ENCODE results near the gene RPN1.

The RPN1 gene

DNA sequence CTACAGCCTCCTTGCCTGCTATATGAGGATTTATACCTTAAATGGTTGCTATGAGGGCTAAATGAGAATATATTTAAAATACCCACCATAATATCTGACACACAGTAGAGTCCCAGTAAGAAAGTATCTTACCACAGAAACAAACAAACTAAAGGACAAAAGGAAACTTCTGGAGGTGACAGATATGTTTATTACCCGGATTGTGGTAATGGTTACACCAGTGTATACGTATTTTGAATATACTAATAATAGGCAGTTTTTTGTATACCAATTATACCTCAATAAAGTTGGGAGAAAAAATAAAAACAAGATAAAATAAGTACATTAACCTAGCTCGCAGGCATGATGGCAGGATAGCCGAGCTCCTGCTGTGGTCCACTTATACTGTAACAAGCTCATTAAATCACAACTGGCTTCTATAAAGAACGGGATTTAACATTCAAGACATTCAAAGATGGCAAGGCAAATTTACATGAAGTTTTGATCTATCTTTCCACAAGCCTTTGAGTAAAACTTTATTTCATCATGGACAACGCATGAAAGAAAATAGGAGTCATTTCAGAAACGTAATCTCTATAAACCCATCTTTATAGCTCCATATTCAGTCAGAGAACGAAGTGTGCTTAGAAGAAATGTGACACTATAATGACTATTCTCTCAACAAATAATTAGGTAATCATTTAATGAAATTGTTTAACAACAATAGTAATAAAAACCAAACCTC lies 1.5 kb downstream of the RPN1 start:
- peak in 1 of 2 donors; percentile 13 for DNase-seq

DNA sequence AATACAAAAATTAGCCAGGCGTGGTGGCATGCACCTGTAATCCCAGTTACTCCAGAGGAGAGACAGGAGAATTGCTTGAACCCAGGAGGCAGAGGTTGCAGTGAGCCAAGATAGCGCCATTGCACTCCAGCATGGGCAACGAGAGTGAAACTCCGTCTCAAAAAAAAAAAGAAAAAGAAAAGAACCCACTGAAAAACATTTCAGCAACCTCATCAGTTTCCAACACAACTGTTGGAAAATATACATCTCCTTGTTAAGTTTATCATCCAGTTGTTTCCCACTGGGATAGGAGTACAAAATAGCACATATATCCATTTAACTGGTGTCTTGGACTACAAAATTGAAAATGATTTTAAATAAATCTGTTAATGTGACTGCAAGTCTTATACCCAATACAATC lies 2.2 kb downstream of the RPN1 start:
- DNase-seq, result no peak

DNA sequence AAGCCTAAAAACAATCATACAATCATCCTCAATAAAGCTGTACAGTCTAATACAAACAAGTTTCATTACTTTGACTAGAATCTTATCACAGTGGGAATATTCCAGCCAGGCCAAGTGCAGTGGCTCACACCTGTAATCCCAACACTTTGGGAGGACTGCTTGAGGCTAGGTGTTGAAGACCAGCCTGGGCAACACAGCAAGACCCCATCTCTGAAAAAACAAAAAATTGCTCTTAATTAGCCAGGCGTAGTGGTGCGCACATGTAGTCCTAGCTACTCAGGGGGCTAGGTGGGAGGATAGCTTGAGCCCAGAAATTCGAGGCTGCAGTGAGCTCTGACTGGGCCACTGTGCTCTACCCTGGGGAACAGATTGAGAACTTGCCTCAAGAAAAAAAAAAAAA lies 3.3 kb downstream of the RPN1 start:
- no peak for DNase-seq

DNA sequence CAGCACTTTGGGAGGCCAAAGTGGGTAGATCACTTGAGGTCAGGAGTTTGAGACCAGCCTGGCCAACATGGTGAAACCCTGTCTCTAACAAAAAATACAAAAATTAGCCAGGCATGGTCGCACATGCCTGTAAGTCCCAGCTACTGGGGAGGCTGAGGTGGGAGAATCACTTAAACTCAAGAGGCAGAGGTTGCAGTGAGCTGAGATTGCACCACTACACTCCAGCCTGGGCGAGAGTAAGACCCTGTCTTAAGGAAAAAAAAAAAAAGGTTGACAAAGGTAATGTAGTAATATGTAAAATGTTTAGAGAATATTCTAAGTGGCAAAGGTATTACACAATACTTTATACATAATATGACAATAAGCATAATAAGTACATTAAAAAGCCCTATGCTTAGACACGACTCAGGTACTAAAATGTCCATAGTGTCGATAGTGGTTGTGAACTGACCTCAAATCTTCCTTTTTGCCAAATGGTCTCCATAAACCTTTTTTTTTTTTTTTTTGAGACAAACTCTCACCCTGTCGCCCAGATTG lies 16.5 kb downstream of the RPN1 start:
- no peak for DNase-seq

DNA sequence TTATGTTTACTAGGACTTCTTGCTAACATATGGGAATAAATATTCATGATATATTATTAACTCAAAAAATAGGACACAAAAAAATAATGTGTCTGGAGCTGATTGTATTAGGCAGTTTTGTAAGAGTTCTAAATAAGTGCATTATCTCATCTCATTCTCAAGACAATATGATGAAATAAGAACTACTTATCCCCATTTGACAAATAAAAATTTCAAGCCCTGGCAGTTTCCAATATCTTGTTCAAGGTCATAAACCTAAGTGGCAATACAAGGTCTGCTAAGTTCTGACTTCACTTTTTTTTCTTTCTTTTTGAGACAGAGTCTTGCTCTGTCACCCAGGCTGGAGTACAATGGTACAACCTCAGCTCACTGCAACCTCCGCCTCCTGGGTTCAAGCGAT lies 18.3 kb downstream of the RPN1 start:
- DNase-seq, result no peak

DNA sequence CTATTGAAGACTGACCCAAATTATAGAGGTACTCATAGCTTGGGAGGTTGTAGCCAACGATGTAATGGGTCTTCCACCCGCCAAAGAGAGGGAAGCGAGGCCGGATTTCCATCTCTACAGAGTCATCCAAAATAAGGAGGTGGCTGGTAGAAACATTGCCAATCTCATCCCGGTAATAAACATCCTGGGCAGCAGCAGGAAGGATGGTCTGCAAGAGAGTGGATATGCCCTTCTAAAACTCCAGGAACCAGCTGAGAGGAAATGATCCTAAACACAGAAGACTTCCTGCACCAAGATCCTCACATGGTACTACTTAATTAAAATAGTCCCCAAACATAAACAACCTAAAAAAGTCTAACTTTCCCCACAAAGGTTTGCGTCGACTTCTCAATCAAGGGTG lies 20.7 kb downstream of the RPN1 start:
- DNase-seq, result no peak

DNA sequence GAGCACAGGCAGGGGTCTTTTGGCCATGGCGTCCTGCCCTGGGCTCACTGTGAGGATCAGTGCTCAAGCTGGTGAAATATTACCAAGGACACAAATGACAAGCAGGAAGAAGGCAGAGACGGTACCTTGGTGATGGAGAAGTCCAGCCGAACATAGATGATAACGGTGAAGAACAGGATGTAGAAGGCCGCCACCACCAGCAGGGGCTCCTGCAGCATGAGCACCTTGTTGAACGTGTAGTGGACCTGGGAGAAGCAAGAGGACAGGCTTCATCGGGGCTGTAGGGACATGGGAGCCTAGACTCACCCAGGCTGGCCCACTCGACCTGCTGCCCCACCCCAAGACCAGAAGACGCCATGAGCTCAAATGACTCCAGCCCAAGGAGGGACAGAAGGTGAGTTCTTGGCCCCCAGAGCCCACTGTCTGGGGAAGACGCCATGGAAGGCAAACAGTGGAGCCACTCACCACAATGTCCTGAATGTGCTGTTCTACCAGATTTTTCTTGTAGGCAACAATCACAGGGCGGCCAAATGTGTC lies 25.1 kb downstream of the RPN1 start:
- no peak for DNase-seq

DNA sequence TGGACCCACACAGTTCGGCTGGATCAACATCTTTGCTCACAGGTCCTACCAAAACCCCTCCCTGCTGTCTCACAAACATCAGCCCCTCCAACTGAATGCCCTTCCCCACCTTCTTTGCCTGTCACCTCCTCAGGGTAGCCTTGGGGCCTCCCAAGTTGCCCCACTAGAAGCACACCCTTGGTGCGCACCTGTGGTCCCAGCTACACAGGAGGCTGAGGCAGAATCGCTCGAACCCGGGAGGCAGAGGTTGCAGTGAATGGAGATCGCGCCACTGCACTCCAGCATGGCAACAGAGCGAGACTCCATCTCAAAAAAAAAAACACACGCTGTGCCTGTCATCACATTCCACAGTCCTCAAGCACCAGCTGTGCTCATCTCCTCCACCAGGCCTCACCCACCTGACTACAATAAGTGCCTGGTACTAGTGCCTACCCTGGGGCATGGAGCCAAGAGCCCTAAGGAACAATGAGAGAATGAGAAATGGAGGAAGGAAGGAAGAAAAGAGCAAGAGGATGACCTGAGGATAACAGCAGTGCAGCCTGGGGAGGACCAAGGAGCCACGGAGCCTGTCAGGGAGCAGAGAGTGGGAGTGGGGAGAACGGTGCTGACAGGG lies 26.0 kb downstream of the RPN1 start:
- no peak for DNase-seq

DNA sequence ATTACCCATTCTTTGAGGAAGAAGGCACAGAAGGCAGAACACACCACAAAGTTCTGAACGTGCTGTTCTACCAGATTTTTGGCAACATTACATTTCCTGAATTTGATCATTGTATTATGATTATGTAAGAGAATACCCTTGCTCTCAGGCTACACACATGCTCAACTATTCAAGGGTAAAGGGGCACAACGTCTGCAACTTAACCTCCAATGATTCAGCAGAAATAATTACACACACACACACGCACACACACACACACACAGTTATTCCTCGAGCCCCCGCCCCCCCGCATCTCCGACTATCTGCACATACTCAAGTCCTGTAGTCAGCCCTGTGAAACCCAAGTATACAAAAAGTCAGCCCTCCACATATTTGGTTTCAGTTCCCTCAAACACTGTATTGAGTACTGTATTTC lies 26.8 kb downstream of the RPN1 start:
- DNase-seq, result no peak

DNA sequence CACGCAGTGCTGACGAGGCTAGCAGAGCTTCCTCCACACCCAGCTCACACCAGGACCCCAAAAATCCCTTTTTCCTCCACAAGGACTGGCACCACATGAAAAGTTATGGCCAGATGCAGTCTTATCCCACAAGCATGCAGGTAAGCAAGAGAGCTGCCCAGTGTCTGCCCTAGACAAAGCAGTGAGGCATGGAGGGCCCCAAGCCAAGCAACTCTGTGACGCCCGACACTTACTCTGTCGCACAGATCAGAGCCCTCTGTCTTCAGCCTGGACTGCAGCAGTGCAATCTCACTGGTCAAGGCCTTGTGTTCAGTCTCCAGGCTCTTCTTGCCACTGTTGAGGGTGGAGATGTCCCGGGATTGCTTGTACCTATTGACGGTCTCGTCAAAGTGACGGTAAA lies 28.7 kb downstream of the RPN1 start:
- DNase-seq, result no peak

DNA sequence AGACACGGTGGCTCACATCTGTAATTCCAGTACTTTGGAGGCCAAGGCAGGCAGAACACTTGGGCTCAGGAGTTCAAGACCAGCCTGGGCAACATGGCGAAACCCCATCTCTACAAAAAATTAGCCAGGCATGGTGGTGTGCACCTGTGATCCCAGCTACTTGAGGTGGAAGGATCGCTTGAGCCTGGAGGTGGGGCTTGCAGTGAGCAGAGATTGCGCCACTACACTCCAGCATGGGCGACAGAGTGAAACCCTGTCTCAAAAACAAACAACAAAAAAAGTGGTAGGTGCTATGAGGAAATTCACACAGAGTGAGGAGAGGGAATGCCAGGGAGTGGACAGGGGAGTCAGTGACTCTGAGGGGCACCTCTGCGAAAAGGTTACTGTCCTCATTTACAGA lies 29.4 kb downstream of the RPN1 start:
- DNase-seq, result no peak

DNA sequence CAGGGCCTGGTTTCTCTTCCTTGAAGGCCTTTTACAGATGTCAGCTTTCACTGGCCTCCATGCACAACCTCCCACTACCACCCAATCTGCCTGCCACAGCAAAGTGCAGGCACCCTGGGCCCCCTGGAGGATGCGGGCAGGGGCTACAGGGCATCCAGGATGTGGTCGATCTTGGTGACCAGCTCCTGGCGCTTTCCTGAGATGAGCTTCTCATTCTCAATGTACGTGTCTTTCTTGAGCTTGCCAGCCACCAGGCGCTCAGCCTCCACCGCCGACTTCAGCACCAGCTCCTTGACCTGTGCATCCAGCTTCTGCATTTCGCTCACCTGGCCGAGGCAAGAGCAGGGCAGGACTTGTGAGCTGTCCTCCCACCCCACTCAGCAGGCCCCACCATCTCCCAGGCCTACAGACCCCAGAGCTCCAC lies 30.3 kb downstream of the RPN1 start:
- DNase-seq, result no peak

DNA sequence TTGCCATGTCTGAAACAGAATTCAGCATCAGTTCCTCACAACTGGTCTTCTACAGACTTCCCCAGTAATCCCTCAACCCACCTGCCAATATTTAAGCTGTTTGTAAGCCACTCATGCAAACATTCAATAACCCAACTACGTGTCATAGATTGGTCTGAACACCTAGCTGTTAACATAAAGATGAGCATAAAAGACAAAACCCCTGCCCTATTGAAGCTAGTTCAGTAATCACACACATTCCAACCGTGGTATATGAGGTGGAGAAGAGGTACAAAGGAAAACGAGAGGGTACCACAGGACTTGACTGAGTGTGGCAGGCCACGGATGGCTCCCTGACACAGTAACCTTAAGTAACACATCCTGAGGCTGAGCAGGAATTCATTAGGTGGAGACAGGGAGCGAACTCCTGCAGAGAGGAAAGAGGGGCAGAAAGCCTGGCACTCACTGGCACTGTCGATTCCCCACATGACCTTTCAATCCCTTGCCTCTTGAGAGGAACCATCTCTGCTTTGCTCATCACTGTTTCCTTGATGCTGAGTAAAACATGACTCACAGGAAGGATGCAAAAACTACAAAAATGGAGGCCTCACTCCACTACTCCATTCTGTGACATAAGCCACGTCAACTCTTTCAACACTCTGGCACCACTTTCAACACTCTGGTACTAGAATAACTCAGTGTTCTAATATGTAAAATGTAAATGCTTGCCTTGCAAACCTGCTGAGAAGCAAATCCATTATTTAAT lies 31.3 kb downstream of the RPN1 start:
- DNase-seq, result peak; percentile 15 to 46

DNA sequence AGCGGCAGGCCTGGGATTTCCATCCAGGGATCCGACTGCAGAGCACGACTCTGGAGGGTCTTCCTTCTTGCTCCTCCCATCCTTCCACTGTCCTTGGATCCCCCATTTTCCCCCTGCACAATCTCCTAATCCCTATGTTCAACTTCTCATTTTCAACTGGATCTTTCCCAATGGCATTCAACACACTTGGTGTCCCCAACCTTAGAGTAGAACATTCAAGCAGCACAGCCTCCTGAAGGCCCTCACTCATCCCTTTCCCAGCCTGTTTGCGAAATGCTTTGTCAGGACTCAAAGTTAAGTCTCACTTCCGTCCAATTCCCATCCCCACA lies 32.3 kb downstream of the RPN1 start:
- DNase-seq, result no peak

DNA sequence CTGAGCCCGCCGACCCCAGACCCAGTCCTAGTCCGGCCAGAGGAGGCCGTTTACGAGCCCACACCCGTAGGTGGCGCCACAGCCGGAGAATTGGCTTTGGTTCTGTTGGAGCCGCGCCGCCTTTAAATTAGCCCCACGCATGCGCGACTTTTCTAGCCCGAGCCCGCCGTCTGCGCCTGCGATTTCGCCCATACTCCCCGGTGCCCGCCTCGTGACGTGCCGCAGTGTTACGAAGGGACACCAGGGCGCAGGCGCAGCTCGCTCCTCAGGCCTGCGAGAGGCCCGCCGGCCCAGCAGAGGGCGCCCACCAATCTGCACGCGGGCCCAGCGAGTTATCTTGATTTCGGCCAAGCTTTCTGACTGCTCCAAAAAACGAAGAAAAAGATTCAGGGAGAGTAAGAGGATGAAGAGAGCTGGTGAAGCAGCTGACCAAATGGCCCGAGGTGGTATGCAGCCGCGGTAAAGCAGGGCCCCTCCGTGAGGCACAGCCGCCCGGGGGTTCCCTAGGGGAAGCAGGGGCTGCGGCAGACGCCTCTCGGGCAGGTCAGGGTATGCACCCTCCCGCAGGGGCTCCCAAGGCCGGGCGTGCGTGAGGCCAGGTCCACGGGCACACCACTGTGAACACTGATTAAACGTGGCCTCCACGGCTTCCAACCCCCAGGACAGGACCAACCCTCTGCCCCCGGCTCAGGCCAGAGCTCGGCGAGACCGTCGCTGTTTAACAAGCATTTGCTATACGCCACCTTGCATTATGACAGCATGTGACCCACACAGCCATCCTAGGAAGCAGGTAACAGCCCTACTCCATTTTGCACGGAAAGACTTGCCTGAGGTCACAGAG lies 32.8 kb downstream of the RPN1 start:
- peak; percentile 99 for DNase-seq

DNA sequence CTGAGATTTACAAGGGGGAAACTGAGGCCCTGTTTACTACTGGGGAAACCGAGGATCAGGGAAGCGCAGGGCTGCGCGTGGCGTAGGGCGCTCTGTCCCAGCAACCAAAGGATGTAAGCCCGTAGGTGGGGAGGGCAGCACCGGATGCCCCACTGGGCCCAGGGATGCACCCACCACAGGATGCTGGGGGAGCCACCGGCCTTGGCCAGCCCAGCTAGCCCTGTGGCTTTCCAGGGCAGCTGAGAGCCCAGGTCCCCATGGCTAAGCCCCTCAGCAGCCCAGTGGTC lies 33.4 kb downstream of the RPN1 start:
- no peak for DNase-seq

DNA sequence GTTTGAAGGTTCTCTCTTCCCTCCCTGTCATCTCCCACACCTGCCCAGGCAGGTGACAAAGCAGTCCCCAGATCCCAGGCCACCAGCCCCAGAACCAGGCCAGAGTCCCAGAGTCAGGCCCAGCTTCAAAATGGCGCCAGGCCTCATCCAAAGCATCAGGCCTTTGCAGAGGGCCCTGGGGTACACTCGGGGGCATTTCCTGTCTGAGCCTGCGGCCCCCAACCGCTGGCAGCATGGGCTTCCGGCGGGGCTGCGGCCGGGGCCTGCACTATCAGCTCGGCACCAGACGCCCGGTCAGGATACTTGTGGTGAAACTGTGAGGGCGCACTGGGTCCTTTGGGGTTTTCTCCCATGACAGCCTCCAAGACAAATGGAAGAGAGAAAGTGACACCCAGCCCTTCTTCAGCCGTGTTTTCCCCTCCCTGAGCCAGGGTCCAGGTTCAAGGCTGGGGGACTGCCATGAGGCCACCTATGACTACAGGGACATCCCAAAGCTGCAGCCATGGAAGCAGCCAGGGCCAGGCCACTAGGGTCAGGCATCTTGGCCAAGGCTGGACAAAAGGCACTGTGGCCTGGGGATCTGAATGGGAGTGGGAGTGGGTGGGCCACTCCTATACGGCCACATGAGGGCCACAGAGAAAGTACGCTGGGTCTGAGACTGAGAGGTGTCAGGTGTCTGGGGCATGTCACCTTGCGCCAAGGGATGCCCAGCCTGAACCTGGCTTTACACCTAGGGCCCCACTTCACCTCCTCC lies 33.9 kb downstream of the RPN1 start:
- peak in 1 of 2 donors; percentile 16 for DNase-seq

DNA sequence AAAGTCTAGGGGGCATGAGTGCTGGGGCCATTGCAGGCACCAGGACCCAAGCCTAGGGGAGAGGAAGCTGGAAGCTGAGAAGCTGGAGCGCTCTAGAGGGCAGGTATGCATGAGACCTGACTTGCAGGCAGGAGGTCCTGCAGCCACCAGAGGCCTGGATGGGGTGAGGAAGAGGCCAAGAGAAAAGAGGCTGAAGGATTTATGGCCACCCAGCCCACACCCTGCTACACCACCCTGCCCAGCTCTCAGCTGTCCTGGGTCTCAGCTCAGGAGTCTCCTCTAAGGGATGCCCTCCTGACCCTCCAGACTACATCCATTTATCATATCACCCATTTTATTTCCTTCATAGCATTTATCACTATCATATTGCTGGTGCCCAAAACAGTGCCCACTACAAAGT lies 36.5 kb downstream of the RPN1 start:
- DNase-seq, result no peak

DNA sequence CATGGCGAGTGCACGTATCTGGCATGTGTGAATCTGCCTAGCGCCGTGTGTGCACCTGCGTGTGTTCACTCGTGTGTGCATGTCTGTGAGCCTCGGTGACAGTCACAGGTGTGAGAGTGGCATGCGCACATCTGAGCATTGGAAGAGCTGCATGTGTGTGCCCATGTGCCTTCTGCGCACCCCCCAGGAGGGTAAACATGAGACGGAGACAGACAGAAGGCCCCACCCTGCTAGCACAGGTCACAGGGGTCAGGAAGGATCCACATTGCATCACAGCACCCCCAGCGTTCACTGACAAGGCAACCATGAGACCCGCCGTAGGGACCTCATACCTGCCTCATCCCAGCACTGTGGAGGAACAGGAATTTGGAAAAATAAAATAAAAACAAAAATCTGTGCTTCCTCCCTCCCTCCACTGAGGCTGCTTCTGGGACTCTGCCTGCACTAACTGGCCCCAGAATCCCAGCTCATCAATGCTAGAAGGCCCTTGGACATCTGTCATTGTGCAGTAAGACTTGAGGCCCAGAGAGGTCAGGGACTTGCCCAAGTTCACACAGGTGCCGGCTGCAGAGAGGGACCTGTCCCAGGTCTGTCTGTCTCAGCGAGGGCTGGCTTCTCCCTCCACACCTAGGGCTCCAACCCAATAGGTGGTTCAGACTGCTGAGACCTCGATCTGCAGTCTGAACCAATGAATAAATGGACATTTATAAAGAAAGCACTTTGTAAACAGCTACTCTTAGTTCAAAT lies 37.4 kb downstream of the RPN1 start:
- DNase-seq, result no peak

DNA sequence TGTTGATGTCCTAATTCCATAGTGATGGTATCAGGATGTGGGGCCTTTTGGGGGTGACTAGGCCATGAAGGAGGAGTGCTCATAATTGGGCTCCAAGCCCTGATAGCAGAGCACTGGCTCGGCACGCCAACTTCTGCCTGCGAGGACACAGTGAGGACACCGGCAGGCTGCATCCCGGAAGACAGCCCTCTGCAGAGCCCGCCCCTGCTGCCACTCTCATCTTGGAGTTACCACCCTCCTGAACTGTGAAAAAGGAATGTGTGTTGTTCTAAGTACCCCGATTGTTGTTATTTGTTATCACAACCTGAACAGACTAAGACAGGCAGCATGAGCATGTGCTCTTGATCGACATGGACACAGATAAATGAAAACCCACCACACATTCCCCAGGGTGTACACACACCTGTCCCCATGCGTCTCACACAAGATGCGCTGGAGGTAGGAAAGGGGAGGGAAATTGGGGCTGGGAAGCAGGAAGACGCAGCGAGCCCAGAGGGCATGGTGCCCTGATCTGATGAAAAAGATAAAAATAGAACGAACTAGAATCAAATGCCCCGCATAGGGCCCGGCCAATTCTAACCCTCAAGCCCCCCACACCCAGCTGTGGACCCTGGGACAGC lies 40.1 kb downstream of the RPN1 start:
- DNase-seq, result no peak

DNA sequence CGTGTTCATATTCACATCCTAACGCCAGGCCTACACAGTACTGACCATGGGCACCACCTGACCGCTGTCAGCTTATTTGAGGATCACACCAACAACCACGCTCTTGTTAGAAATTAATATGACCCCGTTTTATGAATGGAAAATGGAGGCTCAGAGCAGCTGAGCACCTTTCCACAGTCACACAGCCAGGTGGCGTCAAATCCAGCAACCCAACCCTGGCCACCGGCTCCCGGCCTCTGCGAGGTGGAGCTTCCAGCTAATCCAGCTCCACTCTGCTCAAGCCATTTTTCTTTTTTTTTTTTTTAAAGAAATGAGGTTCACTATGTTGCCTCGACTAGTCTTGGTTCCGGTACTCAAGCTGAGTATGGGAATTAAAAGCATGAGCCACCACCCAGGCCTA lies 41.3 kb downstream of the RPN1 start:
- no peak for DNase-seq

Data from CD4-positive, alpha-beta T cell treated with Interleukin-4 for 1 hour (primary cell).